WTC11 (cell line): ENCODE results near the gene TRIM50. TPM values are rescaled to one million over a fixed set of nuclear protein-coding genes. Genes with fewer than 3 reads are reported as not detected.
A peak's percentile ranks its signal among the peaks of the same experiment; 100 is the strongest.
"Not testable (repeated sequence)": the region's sequence is repeated elsewhere in the genome, so short reads cannot be mapped to it uniquely, and the experiment has no call there.

Experiments used
- ATAC-seq: fragments of 200-7000 bp; cut with Tn5 transposase; 2 replicates; pipeline ENCODE4 v1.10.0; 2021; ENCODE audit warnings: mild to moderate bottlenecking, moderate library complexity
- CTCF ChIA-PET: fragments of 300-600 bp; sonication (Branson Sonifier 250); formaldehyde crosslinking; loops from one replicate; lab custom pipeline; 2021; ENCODE audit warnings: antibody characterized with exemption; lab: Charles Lee
- POLR2A ChIA-PET: fragments of 350-600 bp; sonication (Branson Sonifier 250); formaldehyde crosslinking; loops from one replicate; lab custom pipeline; 2021; ENCODE audit warnings: antibody characterized with exemption; lab: Charles Lee
- DNase-seq: peaks from one replicate; pipeline ENCODE4 v3.0.0; 2021; ENCODE audit warnings: low spot score
- H3K27ac Mint-ChIP-seq: 2 replicates; pipeline ENCODE4 v1.8.0; 2021; ENCODE audit warnings: mixed read lengths
- H3K27me3 Mint-ChIP-seq: 2 replicates; pipeline ENCODE4 v1.8.0; 2021; ENCODE audit warnings: low read depth, mild to moderate bottlenecking, moderate library complexity, mixed read lengths
- H3K36me3 Mint-ChIP-seq: 2 replicates; pipeline ENCODE4 v1.8.0; 2021; ENCODE audit warnings: mixed read lengths
- H3K4me1 Mint-ChIP-seq: 2 replicates; pipeline ENCODE4 v1.8.0; 2022; ENCODE audit warnings: mixed read lengths
- H3K4me3 Mint-ChIP-seq: 2 replicates; pipeline ENCODE4 v1.8.0; 2021; ENCODE audit warnings: mild to moderate bottlenecking, moderate library complexity, mixed read lengths
- H3K9me3 Mint-ChIP-seq: 2 replicates; pipeline ENCODE4 v1.8.0; 2021; ENCODE audit warnings: mixed read lengths
- ATF1 ChIP-seq: sonication (generic); formaldehyde crosslinking; IDR thresholded peaks from 2 replicates; pipeline ENCODE4 v1.8.1; 2023; ENCODE audit warnings: mild to moderate bottlenecking, moderate library complexity, missing genetic modification reagents
- FOXJ3 ChIP-seq: sonication (generic); formaldehyde crosslinking; IDR thresholded peaks from 2 replicates; pipeline ENCODE4 v1.9.0; 2021; ENCODE audit warnings: missing genetic modification reagents, mild to moderate bottlenecking, borderline replicate concordance
- NFYB ChIP-seq: sonication (generic); formaldehyde crosslinking; conservative IDR thresholded peaks from 2 replicates; pipeline ENCODE4 v1.8.0; 2022; ENCODE audit warnings: low read depth, missing genetic modification reagents
- NR2C2 ChIP-seq: sonication (generic); formaldehyde crosslinking; IDR thresholded peaks from 2 replicates; pipeline ENCODE4 v1.8.0; 2022; ENCODE audit warnings: mild to moderate bottlenecking, missing genetic modification reagents
- NR3C1 ChIP-seq: sonication (generic); formaldehyde crosslinking; conservative IDR thresholded peaks from 2 replicates; pipeline ENCODE4 v1.8.1; 2023; ENCODE audit warnings: low read depth, mild to moderate bottlenecking, missing genetic modification reagents
- RELA ChIP-seq: sonication (generic); formaldehyde crosslinking; IDR thresholded peaks from 2 replicates; pipeline ENCODE4 v1.8.1; 2022; ENCODE audit warnings: missing genetic modification reagents, mild to moderate bottlenecking, borderline replicate concordance
- RORB ChIP-seq: fragments of 250-450 bp; sonication (Bioruptor Pico); IDR thresholded peaks from 2 replicates; pipeline ENCODE4 v1.9.0; 2021; ENCODE audit warnings: mild to moderate bottlenecking
- TCF7 ChIP-seq: sonication (generic); formaldehyde crosslinking; IDR thresholded peaks from 2 replicates; pipeline ENCODE4 v1.8.0; 2022; ENCODE audit warnings: mild to moderate bottlenecking, low read depth, missing genetic modification reagents, moderate library complexity
- ZBTB21 ChIP-seq: sonication (generic); formaldehyde crosslinking; IDR thresholded peaks from 2 replicates; pipeline ENCODE4 v1.8.1; 2023; ENCODE audit warnings: mild to moderate bottlenecking, missing genetic modification reagents, borderline replicate concordance
- ZNF121 ChIP-seq: sonication (generic); formaldehyde crosslinking; IDR thresholded peaks from 2 replicates; pipeline ENCODE4 v1.8.0; 2023; ENCODE audit warnings: missing genetic modification reagents
- ZNF317 ChIP-seq: sonication (generic); formaldehyde crosslinking; IDR thresholded peaks from 2 replicates; pipeline ENCODE4 v1.8.1; 2023; ENCODE audit warnings: low read depth, mild to moderate bottlenecking, moderate library complexity, missing genetic modification reagents, borderline replicate concordance
- ZNF423 ChIP-seq: fragments of 250-450 bp; sonication (Bioruptor Pico); IDR thresholded peaks from 2 replicates; pipeline ENCODE4 v2.1.2; 2022; ENCODE audit warnings: mild to moderate bottlenecking, moderate library complexity
- ZNF512 ChIP-seq: sonication (generic); formaldehyde crosslinking; IDR thresholded peaks from 2 replicates; pipeline ENCODE4 v1.8.1; 2022; ENCODE audit warnings: missing genetic modification reagents, borderline replicate concordance
- total RNA-seq: library from RNA; stranded (reverse); gene quantifications from 3 replicates; pipeline ENCODE4 v1.2.3, GENCODE V29; 2021
- TF ChIP-seq, protein P1 (sequence below): sonication (generic); formaldehyde crosslinking; IDR thresholded peaks from 2 replicates; pipeline ENCODE4 v1.8.1; 2023; ENCODE audit warnings: mild to moderate bottlenecking, missing genetic modification reagents, moderate library complexity
- TF ChIP-seq, protein P2 (sequence below): sonication (generic); formaldehyde crosslinking; IDR thresholded peaks from 2 replicates; pipeline ENCODE4 v1.8.1; 2022; ENCODE audit warnings: mild to moderate bottlenecking, moderate library complexity, missing genetic modification reagents

TRIM50 gene
- total RNA-seq, 1 experiment from 2014 or later, result 0.15 TPM

DNA sequence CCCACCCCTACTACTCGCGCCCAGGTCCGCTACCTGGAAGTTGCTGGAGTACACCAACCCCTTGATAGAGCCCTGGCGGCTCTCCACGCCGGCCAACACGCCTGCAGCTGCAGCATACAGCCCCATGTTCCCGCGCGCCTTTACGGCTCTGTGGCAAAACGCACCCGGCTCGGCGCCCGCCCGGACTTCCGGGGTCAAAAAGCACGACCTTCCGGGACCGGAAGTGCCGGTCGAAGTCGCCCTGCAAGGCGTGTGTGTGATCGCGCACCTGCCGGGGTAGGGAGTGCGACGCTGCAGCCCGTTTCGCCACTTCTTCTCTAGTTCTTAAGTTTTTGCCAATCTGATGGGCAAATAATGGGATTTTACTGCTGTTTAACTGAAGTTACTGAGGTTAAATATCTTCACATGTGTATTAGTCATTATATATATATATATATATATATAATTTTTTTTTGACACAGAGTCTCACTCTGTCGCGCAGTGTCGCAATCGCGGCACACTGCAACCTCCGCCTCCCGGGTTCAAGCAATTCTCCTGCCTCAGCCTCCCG is 19.1 kb downstream of the TRIM50 start, which contains the start of gene NSUN5 (continued):
- TF ChIP-seq ZNF512 (CRISPR knock-in tag) (0 out of 2 replicates have a peak, but pooled peaks have one; percentile 33), ZBTB21 (CRISPR knock-in tag) (peak; percentile 77; the same call in 1 of the 2 replicates), NR2C2 (CRISPR knock-in tag) (peak; percentile 74), ZNF317 (0 out of 2 replicates have a peak, but pooled peaks have one; percentile 51), NR3C1 (CRISPR knock-in tag) (no peak)
- TF ChIP-seq, protein P1, sequence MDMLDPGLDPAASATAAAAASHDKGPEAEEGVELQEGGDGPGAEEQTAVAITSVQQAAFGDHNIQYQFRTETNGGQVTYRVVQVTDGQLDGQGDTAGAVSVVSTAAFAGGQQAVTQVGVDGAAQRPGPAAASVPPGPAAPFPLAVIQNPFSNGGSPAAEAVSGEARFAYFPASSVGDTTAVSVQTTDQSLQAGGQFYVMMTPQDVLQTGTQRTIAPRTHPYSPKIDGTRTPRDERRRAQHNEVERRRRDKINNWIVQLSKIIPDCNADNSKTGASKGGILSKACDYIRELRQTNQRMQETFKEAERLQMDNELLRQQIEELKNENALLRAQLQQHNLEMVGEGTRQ (CRISPR knock-in tag), result no peak

- ChIA-PET CTCF (interaction anchor here (1.0 to 1.3 kb wide), 3 partner anchors 16 to 121 kb away, joined by 4 to 6 read pairs (median 5); no protein-coding TSS in a partner anchor), POLR2A (interaction anchor here (0.5 to 0.9 kb wide), 3 partner anchors 111 to 220 kb away, joined by 3 to 6 read pairs (median 3); no protein-coding TSS in a partner anchor)
- Mint-ChIP-seq H3K4me1 (peaks cover 8% of the 10 kb centered on the region), H3K9me3 (no peaks in the 10 kb centered on the region), H3K27ac (peak overlapping the region; percentile 37), H3K27me3 (peaks cover 16% of the 10 kb centered on the region)
- TF ChIP-seq ZNF317, result no peak
- no peak for TF ChIP-seq TCF7 (CRISPR knock-in tag)
- TF ChIP-seq RORB, result no peak
- no peak for TF ChIP-seq FOXJ3 (CRISPR knock-in tag)
- TF ChIP-seq NR2C2 (CRISPR knock-in tag), result no peak
- TF ChIP-seq, protein P2, sequence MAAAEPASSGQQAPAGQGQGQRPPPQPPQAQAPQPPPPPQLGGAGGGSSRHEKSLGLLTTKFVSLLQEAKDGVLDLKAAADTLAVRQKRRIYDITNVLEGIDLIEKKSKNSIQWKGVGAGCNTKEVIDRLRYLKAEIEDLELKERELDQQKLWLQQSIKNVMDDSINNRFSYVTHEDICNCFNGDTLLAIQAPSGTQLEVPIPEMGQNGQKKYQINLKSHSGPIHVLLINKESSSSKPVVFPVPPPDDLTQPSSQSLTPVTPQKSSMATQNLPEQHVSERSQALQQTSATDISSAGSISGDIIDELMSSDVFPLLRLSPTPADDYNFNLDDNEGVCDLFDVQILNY (CRISPR knock-in tag), result no peak
- no peak for TF ChIP-seq RELA (CRISPR knock-in tag)
- TF ChIP-seq ZNF121 (CRISPR knock-in tag), result 0 out of 2 replicates have a peak, but pooled peaks have one; percentile 34
- TF ChIP-seq, all 79 proteins: peak for 1
- peak overlapping the region; percentile 93 for H3K4me3 Mint-ChIP-seq
- ATAC-seq, result peak; percentile 55
- H3K36me3 Mint-ChIP-seq, result peaks cover 29% of the 10 kb centered on the region
- DNase-seq, result peak; percentile 46
Observed at GRCh38 chr7:73308074-73308664, 19.7 kb downstream of the TRIM50 start.

DNA sequence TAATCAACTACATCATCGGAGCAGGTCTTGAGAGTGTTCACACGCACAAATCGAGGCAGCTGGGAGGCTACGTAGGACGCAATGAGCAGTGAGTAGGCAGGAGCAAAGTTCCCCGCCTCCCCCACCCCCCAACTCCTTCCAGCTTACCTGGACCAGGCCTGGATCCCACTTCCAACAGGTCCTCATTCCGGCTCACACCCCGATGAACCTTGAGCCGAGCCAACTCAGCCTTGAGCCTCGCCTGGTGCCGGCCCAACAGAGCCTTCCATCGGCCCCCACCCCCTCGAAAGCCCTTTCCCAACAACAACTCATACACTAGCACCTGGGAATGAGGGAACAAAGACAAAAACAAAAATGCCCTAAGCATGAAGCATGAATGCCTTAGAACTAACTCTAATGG is 20.4 kb downstream of the TRIM50 start:
- no peak for ATAC-seq

GRCh38 chr7:73304612-73305387 is 23.1 kb downstream of the TRIM50 start:
- H3K9me3 Mint-ChIP-seq, ATAC-seq, H3K4me1 Mint-ChIP-seq, H3K4me3 Mint-ChIP-seq, H3K27me3 Mint-ChIP-seq, DNase-seq, CTCF ChIA-PET, POLR2A ChIA-PET, H3K27ac Mint-ChIP-seq: not testable (repeated sequence)
- H3K36me3 Mint-ChIP-seq, result peaks cover 32% of the 10 kb centered on the region

More for the DNA sequence above, 20.4 kb downstream of the TRIM50 start:
- H3K4me3 Mint-ChIP-seq, result peak overlapping the region; percentile 93
- peaks cover 32% of the 10 kb centered on the region for H3K36me3 Mint-ChIP-seq
- CTCF ChIA-PET, result no interaction called here
- peaks cover 8% of the 10 kb centered on the region for H3K4me1 Mint-ChIP-seq
- no peaks in the 10 kb centered on the region for H3K9me3 Mint-ChIP-seq
- POLR2A ChIA-PET, result no interaction called here
- DNase-seq, result peak; percentile 4
- TF ChIP-seq RELA (CRISPR knock-in tag) (no peak), NFYB (CRISPR knock-in tag) (no peak), ATF1 (CRISPR knock-in tag) (no peak), ZNF317 (no peak), ZNF423 (CRISPR knock-in tag) (no peak), ZNF512 (CRISPR knock-in tag) (no peak)
- H3K27me3 Mint-ChIP-seq, result peaks cover 16% of the 10 kb centered on the region
- H3K27ac Mint-ChIP-seq, result 0 out of 2 replicates have a peak overlapping the region, but pooled peaks have one; percentile 37
